HepG2 (cell line): Measurements from ENCODE around the gene TMX4. TPM values are rescaled to one million over a fixed set of nuclear protein-coding genes. Genes with fewer than 3 reads are reported as not detected.

ENCODE experiments used
- KMT2B ChIP-seq: IDR thresholded peaks from 2 replicates; pipeline ENCODE4 v1.6.1; 2016; ENCODE audit warnings: missing genetic modification reagents, missing compliant biosample characterization
- MIXL1 ChIP-seq: IDR thresholded peaks from 2 replicates; pipeline ENCODE4 v1.6.1; 2016
- NR2F6 ChIP-seq, 2 experiments: IDR thresholded peaks; 2 replicates each; pipeline ENCODE4 v1.6.1; 2016; ENCODE audit warnings: antibody characterized with exemption in 1 of 2, mild to moderate bottlenecking in 1 of 2
- SCMH1 ChIP-seq: sonication (generic); formaldehyde crosslinking; IDR thresholded peaks from 2 replicates; pipeline ENCODE4 v1.9.0; 2021; ENCODE audit warnings: missing genetic modification reagents, mild to moderate bottlenecking, borderline replicate concordance
- TARDBP ChIP-seq: sonication (generic); formaldehyde crosslinking; IDR thresholded peaks from 2 replicates; pipeline ENCODE4 v1.8.0; 2022; ENCODE audit warnings: mild to moderate bottlenecking, missing genetic modification reagents
- U2AF1 ChIP-seq: fragments of 200-400 bp; formaldehyde crosslinking; optimal IDR thresholded peaks from 2 replicates; pipeline ENCODE3; 2017; ENCODE audit warnings: mild to moderate bottlenecking, low read depth, low read length
- ZNF235 ChIP-seq: sonication (generic); formaldehyde crosslinking; IDR thresholded peaks from 2 replicates; pipeline ENCODE4 v1.8.1; 2023; ENCODE audit warnings: mild to moderate bottlenecking, missing genetic modification reagents, borderline replicate concordance
- ZNF256 ChIP-seq: sonication (generic); formaldehyde crosslinking; conservative IDR thresholded peaks from 2 replicates; pipeline ENCODE4 v1.4.0; 2020; ENCODE audit warnings: missing genetic modification reagents
- ZNF343 ChIP-seq: sonication (generic); formaldehyde crosslinking; IDR thresholded peaks from 2 replicates; pipeline ENCODE4 v1.4.0; 2020; ENCODE audit warnings: mild to moderate bottlenecking, missing genetic modification reagents
- ZNF556 ChIP-seq: sonication (generic); formaldehyde crosslinking; IDR thresholded peaks from 2 replicates; pipeline ENCODE4 v1.4.0; 2020; ENCODE audit warnings: mild to moderate bottlenecking, missing genetic modification reagents, borderline replicate concordance
- ZNF563 ChIP-seq: sonication (generic); formaldehyde crosslinking; IDR thresholded peaks from 2 replicates; pipeline ENCODE4 v1.8.0; 2022; ENCODE audit warnings: mild to moderate bottlenecking, moderate library complexity, missing genetic modification reagents
- polyA plus RNA-seq, 8 experiments: library from polyadenylated mRNA; depleted of rRNA in 3 of 8; stranded (reverse) in 7 of 8; unstranded in 1 of 8; fragments of >200 nt; fragmentation: Illumina TruSeq in 4 of 8; extraction: Trizol in 4 of 8; gene quantifications; 2 replicates each; pipeline versions ENCODE4 v1.2.1 to v1.2.3, GENCODE V29; 2011 to 2016; ENCODE audit warnings: low read depth in 4 of 8, missing spikeins in 1 of 8, mixed read lengths in 1 of 8; ENCODE audit not compliant: insufficient read depth in 1 of 8
- total RNA-seq, 5 experiments: library from RNA; depleted of rRNA; stranded (reverse); fragments of >200 nt; fragmentation: Illumina TruSeq; extraction: Trizol; gene quantifications; 2 replicates each; pipeline ENCODE4 v1.2.3, GENCODE V29; 2016; ENCODE audit warnings: low read depth in 1 of 5
- TF ChIP-seq, protein P1 (sequence below): sonication (generic); formaldehyde crosslinking; IDR thresholded peaks from 2 replicates; pipeline ENCODE4 v1.4.0; 2020; ENCODE audit warnings: mild to moderate bottlenecking, missing genetic modification reagents
- TF ChIP-seq, protein P2 (sequence below): sonication (generic); formaldehyde crosslinking; conservative IDR thresholded peaks from 2 replicates; pipeline ENCODE4 v1.8.0; 2022; ENCODE audit warnings: low read depth, missing genetic modification reagents
- TF ChIP-seq, protein P3 (sequence below): IDR thresholded peaks from 2 replicates; pipeline ENCODE4 v1.6.1; 2012; ENCODE audit warnings: low read depth, low read length, improper control_type of control experiment
- TF ChIP-seq, protein P4 (sequence below): IDR thresholded peaks from 2 replicates; pipeline ENCODE4 v1.6.1; 2016; ENCODE audit warnings: low read depth, missing genetic modification reagents, missing compliant biosample characterization
- TF ChIP-seq, protein P5 (sequence below): IDR thresholded peaks from 2 replicates; pipeline ENCODE4 v1.6.1; 2016; ENCODE audit warnings: low read depth, borderline replicate concordance

Gene TMX4
- total and polyA plus RNA-seq, 2 of the 13 experiments (the other 11 are each of a cell fraction or from before 2014, with no cell fraction given) = 7.6 to 21.4 TPM

DNA sequence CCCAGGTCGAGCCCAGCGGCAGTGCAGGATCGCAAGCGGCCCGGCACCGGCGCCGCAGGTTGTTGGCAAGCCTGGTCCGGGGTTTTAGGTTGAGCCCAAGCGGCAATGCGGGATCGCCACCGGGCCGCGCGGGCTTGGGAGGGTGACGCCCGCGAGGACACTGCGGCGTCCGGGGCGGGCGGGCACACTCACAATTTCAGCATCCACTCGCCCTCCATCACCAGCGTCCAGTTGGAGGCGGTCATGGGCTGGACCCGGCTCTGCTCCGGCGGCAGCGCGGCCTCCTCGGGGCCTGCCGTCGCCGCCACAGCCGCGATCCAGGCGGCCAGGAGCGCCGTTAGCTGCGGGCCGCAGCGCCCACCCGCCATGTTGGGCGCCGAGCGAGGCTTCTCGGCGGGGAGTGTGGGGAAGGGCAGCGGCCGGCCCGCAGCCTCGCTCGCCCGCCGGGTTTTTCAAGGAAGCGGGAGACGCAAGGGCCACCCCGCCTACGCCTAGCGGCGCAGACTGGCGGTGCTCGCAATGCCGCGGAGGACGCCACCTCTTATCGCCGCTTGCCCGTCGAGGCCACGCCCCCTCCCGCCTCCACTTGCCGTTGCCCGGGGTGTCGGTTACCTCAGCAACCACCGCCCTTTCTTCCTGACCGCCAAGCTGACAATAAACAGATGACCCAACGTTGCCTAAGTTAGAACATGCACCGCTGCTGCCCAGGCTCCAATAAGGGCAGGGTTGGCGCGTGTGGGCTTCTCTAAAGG is at the start of gene TMX4 (continued):
- TF ChIP-seq NR2F6 (IDR thresholded peaks at IDR 0.05) = no peak
- TF ChIP-seq NR2F6 (CRISPR knock-in tag; IDR thresholded peaks at IDR 0.05) = peak; percentile 54; the same call in 1 of the 2 replicates
- peak; percentile 84 for TF ChIP-seq KMT2B (CRISPR knock-in tag)
- peak; percentile 9; the same call in 1 of the 2 replicates for TF ChIP-seq MIXL1 (CRISPR knock-in tag)
- TF ChIP-seq, protein P1, sequence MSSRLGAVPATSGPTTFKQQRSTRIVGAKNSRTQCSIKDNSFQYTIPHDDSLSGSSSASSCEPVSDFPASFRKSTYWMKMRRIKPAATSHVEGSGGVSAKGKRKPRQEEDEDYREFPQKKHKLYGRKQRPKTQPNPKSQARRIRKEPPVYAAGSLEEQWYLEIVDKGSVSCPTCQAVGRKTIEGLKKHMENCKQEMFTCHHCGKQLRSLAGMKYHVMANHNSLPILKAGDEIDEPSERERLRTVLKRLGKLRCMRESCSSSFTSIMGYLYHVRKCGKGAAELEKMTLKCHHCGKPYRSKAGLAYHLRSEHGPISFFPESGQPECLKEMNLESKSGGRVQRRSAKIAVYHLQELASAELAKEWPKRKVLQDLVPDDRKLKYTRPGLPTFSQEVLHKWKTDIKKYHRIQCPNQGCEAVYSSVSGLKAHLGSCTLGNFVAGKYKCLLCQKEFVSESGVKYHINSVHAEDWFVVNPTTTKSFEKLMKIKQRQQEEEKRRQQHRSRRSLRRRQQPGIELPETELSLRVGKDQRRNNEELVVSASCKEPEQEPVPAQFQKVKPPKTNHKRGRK (CRISPR knock-in tag) = peak; percentile 67; the same call in 1 of the 2 replicates
- peak; percentile 86; the same call in 1 of the 2 replicates for TF ChIP-seq ZNF256
- TF ChIP-seq ZNF343 (CRISPR knock-in tag) = peak; percentile 97; the same call in 1 of the 2 replicates
- no peak for TF ChIP-seq U2AF1
- TF ChIP-seq ZNF235 (CRISPR knock-in tag) = peak; percentile 100
- TF ChIP-seq TARDBP (CRISPR knock-in tag) = no peak; the same call in 1 of the 2 replicates
- TF ChIP-seq, protein P2, sequence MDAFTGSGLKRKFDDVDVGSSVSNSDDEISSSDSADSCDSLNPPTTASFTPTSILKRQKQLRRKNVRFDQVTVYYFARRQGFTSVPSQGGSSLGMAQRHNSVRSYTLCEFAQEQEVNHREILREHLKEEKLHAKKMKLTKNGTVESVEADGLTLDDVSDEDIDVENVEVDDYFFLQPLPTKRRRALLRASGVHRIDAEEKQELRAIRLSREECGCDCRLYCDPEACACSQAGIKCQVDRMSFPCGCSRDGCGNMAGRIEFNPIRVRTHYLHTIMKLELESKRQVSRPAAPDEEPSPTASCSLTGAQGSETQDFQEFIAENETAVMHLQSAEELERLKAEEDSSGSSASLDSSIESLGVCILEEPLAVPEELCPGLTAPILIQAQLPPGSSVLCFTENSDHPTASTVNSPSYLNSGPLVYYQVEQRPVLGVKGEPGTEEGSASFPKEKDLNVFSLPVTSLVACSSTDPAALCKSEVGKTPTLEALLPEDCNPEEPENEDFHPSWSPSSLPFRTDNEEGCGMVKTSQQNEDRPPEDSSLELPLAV = no peak
- TF ChIP-seq, protein P3, sequence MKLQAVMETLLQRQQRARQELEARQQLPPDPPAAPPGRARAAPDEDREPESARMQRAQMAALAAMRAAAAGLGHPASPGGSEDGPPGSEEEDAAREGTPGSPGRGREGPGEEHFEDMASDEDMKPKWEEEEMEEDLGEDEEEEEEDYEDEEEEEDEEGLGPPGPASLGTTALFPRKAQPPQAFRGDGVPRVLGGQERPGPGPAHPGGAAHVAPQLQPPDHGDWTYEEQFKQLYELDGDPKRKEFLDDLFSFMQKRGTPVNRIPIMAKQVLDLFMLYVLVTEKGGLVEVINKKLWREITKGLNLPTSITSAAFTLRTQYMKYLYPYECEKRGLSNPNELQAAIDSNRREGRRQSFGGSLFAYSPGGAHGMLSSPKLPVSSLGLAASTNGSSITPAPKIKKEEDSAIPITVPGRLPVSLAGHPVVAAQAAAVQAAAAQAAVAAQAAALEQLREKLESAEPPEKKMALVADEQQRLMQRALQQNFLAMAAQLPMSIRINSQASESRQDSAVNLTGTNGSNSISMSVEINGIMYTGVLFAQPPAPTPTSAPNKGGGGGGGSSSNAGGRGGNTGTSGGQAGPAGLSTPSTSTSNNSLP = peak; percentile 58; the same call in 1 of the 2 replicates
- TF ChIP-seq, protein P4, sequence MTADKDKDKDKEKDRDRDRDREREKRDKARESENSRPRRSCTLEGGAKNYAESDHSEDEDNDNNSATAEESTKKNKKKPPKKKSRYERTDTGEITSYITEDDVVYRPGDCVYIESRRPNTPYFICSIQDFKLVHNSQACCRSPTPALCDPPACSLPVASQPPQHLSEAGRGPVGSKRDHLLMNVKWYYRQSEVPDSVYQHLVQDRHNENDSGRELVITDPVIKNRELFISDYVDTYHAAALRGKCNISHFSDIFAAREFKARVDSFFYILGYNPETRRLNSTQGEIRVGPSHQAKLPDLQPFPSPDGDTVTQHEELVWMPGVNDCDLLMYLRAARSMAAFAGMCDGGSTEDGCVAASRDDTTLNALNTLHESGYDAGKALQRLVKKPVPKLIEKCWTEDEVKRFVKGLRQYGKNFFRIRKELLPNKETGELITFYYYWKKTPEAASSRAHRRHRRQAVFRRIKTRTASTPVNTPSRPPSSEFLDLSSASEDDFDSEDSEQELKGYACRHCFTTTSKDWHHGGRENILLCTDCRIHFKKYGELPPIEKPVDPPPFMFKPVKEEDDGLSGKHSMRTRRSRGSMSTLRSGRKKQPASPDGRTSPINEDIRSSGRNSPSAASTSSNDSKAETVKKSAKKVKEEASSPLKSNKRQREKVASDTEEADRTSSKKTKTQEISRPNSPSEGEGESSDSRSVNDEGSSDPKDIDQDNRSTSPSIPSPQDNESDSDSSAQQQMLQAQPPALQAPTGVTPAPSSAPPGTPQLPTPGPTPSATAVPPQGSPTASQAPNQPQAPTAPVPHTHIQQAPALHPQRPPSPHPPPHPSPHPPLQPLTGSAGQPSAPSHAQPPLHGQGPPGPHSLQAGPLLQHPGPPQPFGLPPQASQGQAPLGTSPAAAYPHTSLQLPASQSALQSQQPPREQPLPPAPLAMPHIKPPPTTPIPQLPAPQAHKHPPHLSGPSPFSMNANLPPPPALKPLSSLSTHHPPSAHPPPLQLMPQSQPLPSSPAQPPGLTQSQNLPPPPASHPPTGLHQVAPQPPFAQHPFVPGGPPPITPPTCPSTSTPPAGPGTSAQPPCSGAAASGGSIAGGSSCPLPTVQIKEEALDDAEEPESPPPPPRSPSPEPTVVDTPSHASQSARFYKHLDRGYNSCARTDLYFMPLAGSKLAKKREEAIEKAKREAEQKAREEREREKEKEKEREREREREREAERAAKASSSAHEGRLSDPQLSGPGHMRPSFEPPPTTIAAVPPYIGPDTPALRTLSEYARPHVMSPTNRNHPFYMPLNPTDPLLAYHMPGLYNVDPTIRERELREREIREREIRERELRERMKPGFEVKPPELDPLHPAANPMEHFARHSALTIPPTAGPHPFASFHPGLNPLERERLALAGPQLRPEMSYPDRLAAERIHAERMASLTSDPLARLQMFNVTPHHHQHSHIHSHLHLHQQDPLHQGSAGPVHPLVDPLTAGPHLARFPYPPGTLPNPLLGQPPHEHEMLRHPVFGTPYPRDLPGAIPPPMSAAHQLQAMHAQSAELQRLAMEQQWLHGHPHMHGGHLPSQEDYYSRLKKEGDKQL (CRISPR knock-in tag) = peak; percentile 34; the same call in 1 of the 2 replicates
- TF ChIP-seq ZNF556 = peak; percentile 99
- no peak for TF ChIP-seq SCMH1 (CRISPR knock-in tag)
- TF ChIP-seq, protein P5, sequence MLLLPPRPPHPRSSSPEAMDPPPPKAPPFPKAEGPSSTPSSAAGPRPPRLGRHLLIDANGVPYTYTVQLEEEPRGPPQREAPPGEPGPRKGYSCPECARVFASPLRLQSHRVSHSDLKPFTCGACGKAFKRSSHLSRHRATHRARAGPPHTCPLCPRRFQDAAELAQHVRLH = peak; percentile 37
- peak; percentile 99 for TF ChIP-seq ZNF563 (CRISPR knock-in tag)
